ENCODE measurements around the gene FOLR3.
"Not testable (repeated sequence)": the region's sequence is repeated elsewhere in the genome, so short reads cannot be mapped to it uniquely, and the experiment has no call there.

FOLR3 gene

GRCh38 chr11:72135473-72135872 lies at the start of gene FOLR3:
Gene FOLR3, plus strand, starts transcription at chr11:72135725. Its CDS starts 228 bp downstream, at chr11:72135953.
- DNase-seq: not testable (repeated sequence)

DNA sequence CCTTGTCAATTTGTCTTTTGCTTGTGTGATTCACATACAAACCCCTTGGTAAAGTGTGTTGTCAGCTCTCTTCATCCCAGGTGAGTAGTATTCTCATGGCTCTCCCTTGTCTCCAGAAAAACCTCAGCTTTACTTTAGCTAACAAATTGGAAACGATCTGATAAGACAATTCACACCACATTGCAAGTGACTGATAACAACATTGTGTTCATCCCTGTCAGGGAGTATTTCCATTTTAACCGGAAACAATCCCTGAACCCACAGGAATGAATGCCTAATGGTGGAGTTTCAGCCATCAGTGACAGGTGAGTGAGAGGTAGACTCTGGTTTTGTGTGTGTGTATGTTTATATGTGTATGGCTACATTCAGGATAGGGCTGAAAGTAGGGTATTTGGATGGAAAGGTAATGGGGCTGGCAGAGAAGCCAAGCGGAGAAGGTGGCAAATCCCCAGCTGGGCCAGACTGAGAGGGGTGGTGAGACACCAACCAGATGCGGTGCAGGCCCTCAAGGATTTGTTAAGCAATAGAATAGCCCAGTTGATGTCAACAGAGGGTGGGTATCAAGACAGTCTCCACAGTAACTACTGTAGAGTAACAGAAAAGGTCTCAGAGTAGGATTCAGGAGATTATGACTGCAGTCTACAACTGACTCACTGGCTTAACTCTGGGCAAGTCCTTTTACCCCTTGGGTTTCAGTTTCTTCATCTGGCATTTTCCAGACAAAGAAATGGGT lies 47.3 kb upstream of the FOLR3 start:
- no peak for DNase-seq

DNA sequence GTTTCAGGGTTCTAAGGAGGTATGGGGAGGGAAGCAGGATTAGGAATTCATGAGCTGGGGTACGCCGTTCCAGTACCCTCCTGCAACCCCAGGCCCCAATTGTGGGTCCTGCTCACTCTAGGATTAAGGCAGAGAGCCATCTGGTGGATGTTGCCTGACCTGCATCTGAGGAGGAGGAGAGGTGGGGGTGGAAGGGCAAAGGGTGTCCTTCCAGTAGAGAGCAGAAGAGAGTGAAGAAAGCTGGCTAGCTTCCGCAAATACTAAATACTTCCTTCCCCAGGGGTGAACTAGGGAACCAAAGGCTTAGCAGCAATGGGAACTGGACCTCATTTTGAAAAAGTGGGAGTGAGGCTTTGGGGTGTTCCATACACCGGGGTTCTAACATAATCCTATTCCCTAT lies 44.2 kb upstream of the FOLR3 start:
- peak; percentile 77 to 79 for DNase-seq

- no peak for DNase-seq
Measured at GRCh38 chr11:72098741-72099140, 36.8 kb upstream of the FOLR3 start.

GRCh38 chr11:72100009-72100408 lies 35.5 kb upstream of the FOLR3 start:
- no peak for DNase-seq

DNA sequence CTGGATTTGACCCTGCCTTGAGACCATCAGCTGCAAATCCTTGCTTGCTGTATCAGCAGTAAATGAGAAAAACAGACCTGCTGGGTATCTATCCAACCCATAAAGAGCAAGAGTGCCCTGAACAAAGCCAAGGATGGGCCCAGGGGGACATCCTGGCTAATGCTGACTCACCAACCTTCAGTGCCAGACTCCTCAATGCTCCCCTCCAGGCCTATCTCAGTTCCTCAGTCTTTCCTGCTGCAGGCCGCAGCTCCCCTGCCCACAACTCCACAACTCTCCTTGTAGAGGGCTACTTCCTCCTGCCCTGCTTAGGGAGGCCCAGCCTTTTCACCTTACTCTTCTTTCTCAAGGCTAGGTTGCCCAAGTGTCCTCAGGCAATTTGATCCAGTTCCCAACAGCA lies 35.1 kb upstream of the FOLR3 start:
- peak in 1 of 2 donors; percentile 33 for DNase-seq

- no peak for DNase-seq
Measured at GRCh38 chr11:72102162-72102561, 33.4 kb upstream of the FOLR3 start.

DNA sequence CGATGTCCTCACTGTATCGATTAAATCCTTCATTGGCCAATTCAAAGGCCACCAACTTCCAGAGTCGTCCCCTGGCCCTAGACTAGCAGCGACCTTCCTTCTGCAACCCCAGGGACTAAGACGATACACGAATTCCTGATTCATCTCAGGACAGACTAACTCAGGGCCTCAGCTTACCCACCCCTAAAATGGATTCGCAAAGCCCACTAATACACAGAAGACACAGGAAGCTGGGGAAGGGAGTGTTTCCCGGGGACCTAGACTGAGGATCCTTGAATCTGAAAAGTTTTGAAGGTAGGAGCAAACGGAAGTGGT lies 32.9 kb upstream of the FOLR3 start:
- DNase-seq: no peak

DNA sequence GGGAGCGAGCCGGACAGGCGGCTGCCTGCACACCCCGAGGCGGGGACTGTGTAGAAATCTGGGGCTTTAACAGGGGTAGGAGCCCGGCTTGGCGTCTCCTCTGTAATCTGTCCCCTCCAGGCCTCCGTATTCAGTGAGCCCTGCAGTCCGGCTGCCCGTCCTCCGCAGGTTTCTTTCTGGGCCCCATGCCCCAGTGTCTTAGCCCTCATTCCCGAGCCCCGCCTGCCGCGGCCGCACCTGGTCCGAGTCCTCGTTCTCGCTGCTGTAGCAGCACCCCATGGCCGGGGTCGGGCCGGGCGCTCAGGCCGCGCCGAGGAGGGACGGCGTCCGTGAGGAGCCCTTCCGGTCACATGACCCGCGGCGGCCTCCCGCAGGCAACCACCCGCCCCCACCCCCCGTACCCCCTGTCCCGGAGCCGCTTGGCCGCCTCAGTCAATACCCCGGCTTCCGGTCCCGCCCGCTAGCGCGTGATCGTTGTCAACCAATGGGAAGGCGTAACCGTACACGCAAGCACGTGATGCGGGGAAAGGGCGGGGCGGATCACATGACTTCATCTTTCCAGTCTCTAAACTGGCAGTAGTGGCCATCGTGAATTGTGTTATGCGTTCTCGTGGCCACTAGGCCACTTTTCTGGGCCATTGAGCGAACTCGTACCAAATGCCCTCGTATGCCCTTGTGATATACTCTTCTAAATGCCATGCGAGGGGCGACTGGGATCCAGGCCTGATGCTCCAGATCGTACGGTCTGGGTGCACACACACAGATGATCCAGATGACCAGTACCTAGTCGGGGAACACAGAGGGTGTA lies 32.4 kb upstream of the FOLR3 start, which contains the start of gene LAMTOR1:
Gene LAMTOR1 (minus strand): TSS at position 352 of the 808 bp plus-strand sequence. CDS start 73 bp downstream, at position 279.
- peak; percentile 98 for DNase-seq

GRCh38 chr11:72103754-72104167 lies 31.8 kb upstream of the FOLR3 start:
- no peak for DNase-seq

DNA sequence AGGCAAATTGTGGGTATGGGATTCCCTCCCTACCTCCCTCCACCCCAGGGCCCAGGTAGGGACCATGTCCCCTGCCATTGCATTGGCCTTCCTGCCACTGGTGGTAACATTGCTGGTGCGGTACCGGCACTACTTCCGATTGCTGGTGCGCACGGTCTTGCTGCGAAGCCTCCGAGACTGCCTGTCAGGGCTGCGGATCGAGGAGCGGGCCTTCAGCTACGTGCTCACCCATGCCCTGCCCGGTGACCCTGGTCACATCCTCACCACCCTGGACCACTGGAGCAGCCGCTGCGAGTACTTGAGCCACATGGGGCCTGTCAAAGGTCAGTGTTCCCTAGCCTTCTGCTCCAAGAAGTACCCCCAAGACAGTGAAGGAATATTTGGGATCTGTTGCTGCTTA lies 29.6 kb upstream of the FOLR3 start, which contains the start of gene TOMT:
Gene TOMT (plus strand): TSS at position 37 of the 400 bp plus-strand sequence. CDS start 28 bp downstream, at position 65.
- no peak for DNase-seq

GRCh38 chr11:72111300-72112142 lies 24.0 kb upstream of the FOLR3 start:
- DNase-seq: no peak

- peak; percentile 99 for DNase-seq
Measured at GRCh38 chr11:72112143-72112977, 23.2 kb upstream of the FOLR3 start, which contains the start of gene ANAPC15. Gene ANAPC15, minus strand, starts transcription at chr11:72112695. Its CDS starts 1,419 bp downstream, at chr11:72111276.

DNA sequence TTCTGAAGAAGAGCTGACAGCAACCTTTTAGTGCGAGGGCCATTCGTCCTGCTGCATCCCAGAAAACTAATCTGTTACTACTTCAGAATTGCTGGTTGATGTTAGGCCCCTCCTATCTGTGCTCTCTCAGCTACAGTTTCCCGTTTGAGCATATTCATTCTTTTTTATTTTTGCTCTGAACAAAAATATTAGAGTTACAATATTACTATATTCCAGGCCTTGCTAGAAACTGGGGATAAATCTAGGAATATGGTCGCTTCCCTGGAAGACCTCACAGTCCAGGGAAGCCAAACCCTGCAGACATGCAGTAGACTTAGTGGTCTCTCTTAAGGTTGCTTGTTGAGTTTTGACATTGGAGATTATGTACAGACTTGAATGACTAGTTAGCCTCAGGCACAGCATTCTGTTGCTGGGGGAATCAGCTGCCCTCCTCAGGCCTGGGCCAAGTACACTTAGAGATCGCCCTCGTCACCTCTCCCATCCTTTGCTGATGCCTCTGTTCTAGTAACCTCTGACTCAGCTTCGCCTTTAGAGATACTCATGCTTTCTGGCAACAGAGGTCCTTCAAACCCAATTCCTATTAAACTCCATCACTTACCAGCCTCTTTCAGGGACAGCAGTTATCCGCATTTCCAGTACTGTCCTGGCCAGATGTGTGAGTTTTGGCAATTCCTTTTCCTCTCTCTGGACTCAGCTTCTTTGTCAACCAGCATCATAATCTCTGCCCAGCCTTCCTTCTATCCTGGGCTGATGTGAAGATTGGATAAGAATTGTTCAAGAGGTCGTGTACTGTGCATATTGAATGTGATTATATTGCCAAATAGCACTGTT lies 22.3 kb upstream of the FOLR3 start:
- DNase-seq: no peak

DNA sequence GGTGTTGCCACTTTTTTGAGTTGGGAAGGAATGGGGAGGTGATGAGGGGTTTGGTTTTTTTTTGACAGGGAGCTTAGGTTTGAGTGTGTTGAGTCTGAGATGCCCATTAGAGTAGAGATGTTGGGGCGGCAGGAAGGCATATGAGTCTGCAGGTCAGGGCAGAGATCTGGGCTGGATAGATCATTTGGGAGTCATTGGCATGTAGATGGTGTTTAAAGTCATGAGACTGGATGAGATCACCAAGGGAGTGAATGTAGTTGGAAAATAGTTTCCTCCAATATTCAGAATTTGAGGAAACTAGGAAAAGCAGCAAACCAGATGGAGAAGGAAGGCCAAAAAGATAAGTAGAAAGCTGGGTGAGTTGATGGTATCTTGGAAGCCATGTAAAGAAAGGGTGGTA lies 21.0 kb upstream of the FOLR3 start:
- DNase-seq: no peak

GRCh38 chr11:72116019-72116755 lies 19.3 kb upstream of the FOLR3 start:
- no peak for DNase-seq

DNA sequence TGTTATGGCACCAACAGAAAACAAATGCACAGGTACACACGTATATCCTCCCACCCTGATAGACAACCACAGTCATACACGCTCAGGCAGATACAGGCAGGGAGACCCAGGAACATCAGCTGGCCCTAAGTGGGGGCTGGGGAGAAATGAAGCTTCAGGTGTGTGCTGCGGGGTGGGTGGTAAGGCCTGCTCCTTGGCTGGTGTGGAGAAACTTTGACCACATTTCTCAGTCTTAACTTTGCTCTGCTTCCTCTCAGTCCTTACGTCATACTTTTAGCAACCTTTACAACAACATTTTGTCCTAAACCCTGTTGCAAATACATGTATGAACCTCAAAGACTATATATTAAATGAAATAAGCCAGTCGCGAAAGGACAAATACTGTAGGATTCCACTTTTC lies 16.3 kb upstream of the FOLR3 start:
- no peak for DNase-seq

- no peak for DNase-seq
Measured at GRCh38 chr11:72120930-72121329, 14.6 kb upstream of the FOLR3 start.

DNA sequence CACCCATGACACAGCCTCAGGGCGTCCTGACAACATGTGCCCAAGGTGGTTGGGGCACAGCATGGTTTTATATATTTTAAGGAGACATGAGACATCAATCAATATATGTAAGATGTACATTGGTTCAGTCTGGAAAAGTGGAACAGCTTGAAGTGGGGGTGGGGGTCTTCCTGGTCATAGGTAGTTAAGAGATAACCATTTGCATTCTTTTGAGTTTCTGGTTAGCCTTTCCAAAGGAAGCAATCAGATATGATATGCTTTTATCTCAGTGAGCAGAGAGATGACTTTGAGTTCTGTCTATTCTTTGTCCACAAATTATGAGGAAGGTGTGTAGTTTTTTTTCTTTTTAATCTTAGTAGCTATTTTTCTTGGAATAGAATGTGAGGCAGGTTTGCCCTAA lies 12.9 kb upstream of the FOLR3 start:
- DNase-seq: no peak

DNA sequence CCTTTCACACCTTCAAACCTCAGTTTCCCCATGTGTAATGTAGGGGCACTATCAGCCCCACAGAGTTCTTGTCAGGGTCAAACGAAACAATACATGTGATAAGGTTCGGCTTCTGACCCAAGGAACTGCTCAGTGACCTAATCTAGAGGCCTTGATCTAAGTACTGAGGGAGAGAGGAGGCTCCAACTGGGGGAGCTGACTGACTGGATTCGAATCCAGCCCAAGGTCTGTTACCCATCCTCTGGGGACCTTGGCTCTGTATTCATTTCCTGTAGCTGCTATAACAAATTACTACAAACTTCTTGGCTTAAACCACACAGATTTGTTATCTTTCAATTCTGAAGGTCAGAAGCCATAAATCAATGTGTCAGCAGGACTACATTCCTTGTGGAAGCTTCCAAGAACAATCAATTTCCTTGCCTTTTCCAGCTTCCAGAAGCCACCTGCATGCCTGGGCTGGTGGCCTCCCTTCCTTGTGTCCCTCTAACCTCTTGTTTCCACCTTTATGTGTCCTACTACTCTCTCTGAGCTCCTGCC lies 12.3 kb upstream of the FOLR3 start:
- DNase-seq: no peak

Measured in CD4-positive, alpha-beta T cell treated with Interleukin-4 for 1 hour (primary cell).